H9 (cell line): ENCODE results near the gene FXYD6. TPM values are rescaled to one million over a fixed set of nuclear protein-coding genes. Genes with fewer than 3 reads are reported as not detected.

Experiments used
- DNase-seq: peaks from one replicate; pipeline ENCODE4 v3.0.0-alpha.2; 2017
- H2AFZ ChIP-seq: one replicate; pipeline ENCODE4 v1.6.1; 2013; ENCODE audit warnings: mild to moderate bottlenecking, low read length, control low read depth, moderate library complexity
- H2AK5ac ChIP-seq: 2 replicates; pipeline ENCODE4 v1.6.1; 2013; ENCODE audit warnings: low read length, control low read depth, mixed read lengths; ENCODE audit not compliant: insufficient read length
- H2BK120ac ChIP-seq: one replicate; pipeline ENCODE4 v1.6.1; 2013; ENCODE audit warnings: low read depth, mild to moderate bottlenecking, low read length, control low read depth, inconsistent platforms; ENCODE audit not compliant: poor library complexity, severe bottlenecking
- H2BK12ac ChIP-seq: 2 replicates; pipeline ENCODE4 v1.6.1; 2013; ENCODE audit warnings: low read length, control low read depth, mixed read lengths, low read depth; ENCODE audit not compliant: insufficient read length
- H2BK15ac ChIP-seq: 2 replicates; pipeline ENCODE4 v1.6.1; 2013; ENCODE audit warnings: low read depth, low read length, control low read depth
- H2BK20ac ChIP-seq: one replicate; pipeline ENCODE4 v1.6.1; 2013; ENCODE audit warnings: low read depth, mild to moderate bottlenecking, low read length, control low read depth, inconsistent platforms; ENCODE audit not compliant: poor library complexity, severe bottlenecking
- H2BK5ac ChIP-seq: 2 replicates; pipeline ENCODE4 v1.6.1; 2013; ENCODE audit warnings: low read length, control low read depth, mixed read lengths; ENCODE audit not compliant: insufficient read length
- H3K14ac ChIP-seq: 2 replicates; pipeline ENCODE4 v1.6.1; 2013; ENCODE audit warnings: low read length, control low read depth; ENCODE audit not compliant: insufficient read depth
- H3K18ac ChIP-seq: 2 replicates; pipeline ENCODE4 v1.6.1; 2013; ENCODE audit warnings: low read depth, mild to moderate bottlenecking, mixed read lengths, low read length, control low read depth; ENCODE audit not compliant: insufficient read length
- H3K23ac ChIP-seq: 2 replicates; pipeline ENCODE4 v1.6.1; 2013; ENCODE audit warnings: low read length, control low read depth, mixed read lengths, low read depth; ENCODE audit not compliant: insufficient read length
- H3K23me2 ChIP-seq: 2 replicates; pipeline ENCODE4 v1.6.1; 2013; ENCODE audit warnings: low read depth, mild to moderate bottlenecking, mixed read lengths, low read length, control low read depth; ENCODE audit not compliant: insufficient read length, poor library complexity, severe bottlenecking
- H3K27ac ChIP-seq: 2 replicates; pipeline ENCODE4 v1.5.1; 2013; ENCODE audit warnings: low read length, control low read depth, mixed read lengths, low read depth; ENCODE audit not compliant: insufficient read length
- H3K27me3 ChIP-seq: 2 replicates; pipeline ENCODE4 v1.6.1; 2013; ENCODE audit warnings: low read length, control low read depth, inconsistent platforms; ENCODE audit not compliant: insufficient read depth
- H3K4ac ChIP-seq: 2 replicates; pipeline ENCODE4 v1.6.1; 2013; ENCODE audit warnings: low read depth, mild to moderate bottlenecking, control low read depth, inconsistent platforms, low read length, moderate library complexity
- H3K4me1 ChIP-seq: 2 replicates; pipeline ENCODE4 v1.6.1; 2013; ENCODE audit warnings: low read length, control low read depth, inconsistent platforms; ENCODE audit not compliant: insufficient read depth
- H3K4me2 ChIP-seq: 2 replicates; pipeline ENCODE4 v1.6.1; 2013; ENCODE audit warnings: low read length, control low read depth, mixed read lengths; ENCODE audit not compliant: insufficient read length, insufficient read depth
- H3K56ac ChIP-seq: 2 replicates; pipeline ENCODE4 v1.6.1; 2013; ENCODE audit warnings: low read depth, mild to moderate bottlenecking, mixed read lengths, low read length, control low read depth; ENCODE audit not compliant: insufficient read length
- H3K79me1 ChIP-seq: 2 replicates; pipeline ENCODE4 v1.6.1; 2013; ENCODE audit warnings: low read depth, mild to moderate bottlenecking, moderate library complexity, low read length, control low read depth, inconsistent platforms; ENCODE audit not compliant: insufficient read depth, poor library complexity, severe bottlenecking
- H3K79me2 ChIP-seq: 2 replicates; pipeline ENCODE4 v1.6.1; 2013; ENCODE audit warnings: low read length, control low read depth, inconsistent platforms; ENCODE audit not compliant: insufficient read depth
- H3K9ac ChIP-seq: 2 replicates; pipeline ENCODE4 v1.6.1; 2013; ENCODE audit warnings: low read length, control low read depth, mixed read lengths; ENCODE audit not compliant: insufficient read length; ENCODE audit errors: extremely low read depth
- H3K9me3 ChIP-seq: one replicate; pipeline ENCODE4 v1.6.1; 2013; ENCODE audit warnings: low read depth, low read length, inconsistent platforms; ENCODE audit not compliant: control insufficient read depth
- H3T11ph ChIP-seq: one replicate; pipeline ENCODE4 v1.6.1; 2013; ENCODE audit warnings: mild to moderate bottlenecking, low read length, control low read depth, inconsistent platforms
- H4K20me1 ChIP-seq: one replicate; pipeline ENCODE4 v1.6.1; 2013; ENCODE audit not compliant: control insufficient read depth, insufficient read length, insufficient read depth
- H4K5ac ChIP-seq: 2 replicates; pipeline ENCODE4 v1.6.1; 2013; ENCODE audit warnings: low read depth, mild to moderate bottlenecking, mixed read lengths, low read length, control low read depth; ENCODE audit not compliant: insufficient read length
- H4K8ac ChIP-seq: replicated peaks from 2 replicates; pipeline ENCODE4 v1.6.1; 2013; ENCODE audit warnings: low read length, control low read depth, mixed read lengths, low read depth; ENCODE audit not compliant: insufficient read length
- H4K91ac ChIP-seq: 2 replicates; pipeline ENCODE4 v1.6.1; 2013; ENCODE audit warnings: low read depth, mild to moderate bottlenecking, moderate library complexity, mixed read lengths, low read length, control low read depth; ENCODE audit not compliant: insufficient read length
- H3K27ac Mint-ChIP-seq, 3 experiments: 2 replicates in 2 of 3; 3 replicates in 1 of 3; pipeline ENCODE4 v1.8.0; 2020 to 2021; ENCODE audit warnings: mixed read lengths in 3 of 3, mild to moderate bottlenecking in 1 of 3, moderate library complexity in 1 of 3
- H3K27me3 Mint-ChIP-seq: 2 replicates; pipeline ENCODE4 v1.8.0; 2021; ENCODE audit warnings: low read depth, mild to moderate bottlenecking, moderate library complexity, mixed read lengths
- H3K36me3 Mint-ChIP-seq, 3 experiments: 2 replicates in 2 of 3; 3 replicates in 1 of 3; pipeline ENCODE4 v1.8.0; 2020 to 2021; ENCODE audit warnings: low read depth in 3 of 3, mixed read lengths in 3 of 3; ENCODE audit not compliant: insufficient read depth in 1 of 3
- H3K4me1 Mint-ChIP-seq, 2 experiments: 2 replicates each; pipeline ENCODE4 v1.8.0; 2020; ENCODE audit warnings: mixed read lengths in 2 of 2
- H3K4me3 Mint-ChIP-seq, 2 experiments: 2 replicates in 1 of 2; 3 replicates in 1 of 2; pipeline ENCODE4 v1.8.0; 2020 to 2021; ENCODE audit warnings: mild to moderate bottlenecking in 2 of 2, mixed read lengths in 2 of 2, moderate library complexity in 1 of 2
- H3K9me3 Mint-ChIP-seq, 2 experiments: 2 replicates in 1 of 2; 3 replicates in 1 of 2; pipeline ENCODE4 v1.8.0; 2020; ENCODE audit warnings: mild to moderate bottlenecking in 2 of 2, mixed read lengths in 2 of 2, moderate library complexity in 1 of 2
- WGBS: extraction: QIAGEN DNeasy Blood & Tissue Kit; methylation state at CpG from one replicate; pipeline ENCODE4 v1.1.7; 2013; ENCODE audit warnings: missing lambda C conversion rate, low lambda C conversion rate, mixed read lengths; ENCODE audit not compliant: insufficient read length; ENCODE audit errors: extremely low coverage; 5-methylcytosine and 5-hydroxymethylcytosine counted together
- total RNA-seq: library from RNA; stranded (reverse); gene quantifications from 2 replicates; pipeline ENCODE4 v1.2.1, GENCODE V29; 2021
- TF ChIP-seq, protein P1 (sequence below): fragments of 200-600 bp; sonication (generic); conservative IDR thresholded peaks from 3 replicates; pipeline ENCODE4 v1.8.0; 2021; ENCODE audit warnings: antibody characterized with exemption, mild to moderate bottlenecking

The FXYD6 gene
- total RNA-seq, 1 experiment from 2014 or later: 18.3 TPM

DNA sequence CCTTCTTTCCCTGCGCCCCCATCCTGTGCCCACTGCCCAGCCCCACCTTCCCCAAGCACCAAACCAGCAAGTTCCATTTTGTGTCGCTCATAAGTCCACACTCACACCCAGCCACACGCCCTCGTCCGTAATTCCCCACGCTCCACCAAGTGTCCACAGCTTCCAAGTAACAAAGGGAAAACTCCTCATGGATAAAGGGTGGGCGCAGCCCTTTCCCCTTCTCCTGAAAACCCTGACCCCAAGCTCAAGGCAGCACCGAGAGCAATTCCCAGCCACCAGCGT, 458 bp downstream of the FXYD6 start:
- Mint-ChIP-seq H3K9me3 (no peaks in the 10 kb centered on the region), H3K36me3 (peaks cover 0 to 3% (median 2%) of the 10 kb centered on the region in 3 experiments; a peak in 1 of 7 replicates), H3K4me3 (peak overlapping the region; percentile 80 to 97), H3K4me1 (peaks cover 42 to 59% of the 10 kb centered on the region in 2 experiments), H3K27me3 (peaks cover 88% of the 10 kb centered on the region), H3K27ac (peak overlapping the region in 1 of 3 experiments; percentile 79; a peak in 1 of 7 replicates)
- WGBS: no CpG with 5 or more reads among the region's 9 CpGs
- Histone ChIP-seq H2BK20ac (no peak overlapping the region), H3K9ac (peak overlapping the region; percentile 28), H3K18ac (no peak overlapping the region), H3K23ac (no peak overlapping the region), H2BK15ac (no peak overlapping the region), H4K20me1 (no peaks in the 10 kb centered on the region), H3K79me1 (no peaks in the 10 kb centered on the region), H4K5ac (no peak overlapping the region), H3K4me1 (peaks cover 6% of the 10 kb centered on the region; the same call in 1 of the 2 replicates), H3K9me3 (no peaks in the 10 kb centered on the region), H3K4ac (no peak overlapping the region), H3T11ph (no peak overlapping the region), H2BK5ac (no peak overlapping the region), H3K14ac (peak overlapping the region; percentile 14; the same call in 1 of the 2 replicates), H4K91ac (no peak overlapping the region), H2BK120ac (no peak overlapping the region), H3K27me3 (no peaks in the 10 kb centered on the region; the same call in 1 of the 2 replicates), H2AFZ (no peak overlapping the region), H2AK5ac (no peak overlapping the region), H4K8ac (no peak overlapping the region), H3K56ac (no peak overlapping the region), H3K79me2 (no peaks in the 10 kb centered on the region), H3K27ac (no peak overlapping the region), H3K4me2 (peak overlapping the region; percentile 80), H2BK12ac (no peak overlapping the region), H3K23me2 (peaks cover 19% of the 10 kb centered on the region)
- TF ChIP-seq, protein P1, sequence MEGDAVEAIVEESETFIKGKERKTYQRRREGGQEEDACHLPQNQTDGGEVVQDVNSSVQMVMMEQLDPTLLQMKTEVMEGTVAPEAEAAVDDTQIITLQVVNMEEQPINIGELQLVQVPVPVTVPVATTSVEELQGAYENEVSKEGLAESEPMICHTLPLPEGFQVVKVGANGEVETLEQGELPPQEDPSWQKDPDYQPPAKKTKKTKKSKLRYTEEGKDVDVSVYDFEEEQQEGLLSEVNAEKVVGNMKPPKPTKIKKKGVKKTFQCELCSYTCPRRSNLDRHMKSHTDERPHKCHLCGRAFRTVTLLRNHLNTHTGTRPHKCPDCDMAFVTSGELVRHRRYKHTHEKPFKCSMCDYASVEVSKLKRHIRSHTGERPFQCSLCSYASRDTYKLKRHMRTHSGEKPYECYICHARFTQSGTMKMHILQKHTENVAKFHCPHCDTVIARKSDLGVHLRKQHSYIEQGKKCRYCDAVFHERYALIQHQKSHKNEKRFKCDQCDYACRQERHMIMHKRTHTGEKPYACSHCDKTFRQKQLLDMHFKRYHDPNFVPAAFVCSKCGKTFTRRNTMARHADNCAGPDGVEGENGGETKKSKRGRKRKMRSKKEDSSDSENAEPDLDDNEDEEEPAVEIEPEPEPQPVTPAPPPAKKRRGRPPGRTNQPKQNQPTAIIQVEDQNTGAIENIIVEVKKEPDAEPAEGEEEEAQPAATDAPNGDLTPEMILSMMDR: no peak
- no peak for DNase-seq
